ENCODE measurements around the gene PSMG3.
A peak's percentile ranks its signal among the peaks of the same experiment; 100 is the strongest.
"Not testable (repeated sequence)": the region's sequence is repeated elsewhere in the genome, so short reads cannot be mapped to it uniquely, and the experiment has no call there.

PSMG3 gene

DNA sequence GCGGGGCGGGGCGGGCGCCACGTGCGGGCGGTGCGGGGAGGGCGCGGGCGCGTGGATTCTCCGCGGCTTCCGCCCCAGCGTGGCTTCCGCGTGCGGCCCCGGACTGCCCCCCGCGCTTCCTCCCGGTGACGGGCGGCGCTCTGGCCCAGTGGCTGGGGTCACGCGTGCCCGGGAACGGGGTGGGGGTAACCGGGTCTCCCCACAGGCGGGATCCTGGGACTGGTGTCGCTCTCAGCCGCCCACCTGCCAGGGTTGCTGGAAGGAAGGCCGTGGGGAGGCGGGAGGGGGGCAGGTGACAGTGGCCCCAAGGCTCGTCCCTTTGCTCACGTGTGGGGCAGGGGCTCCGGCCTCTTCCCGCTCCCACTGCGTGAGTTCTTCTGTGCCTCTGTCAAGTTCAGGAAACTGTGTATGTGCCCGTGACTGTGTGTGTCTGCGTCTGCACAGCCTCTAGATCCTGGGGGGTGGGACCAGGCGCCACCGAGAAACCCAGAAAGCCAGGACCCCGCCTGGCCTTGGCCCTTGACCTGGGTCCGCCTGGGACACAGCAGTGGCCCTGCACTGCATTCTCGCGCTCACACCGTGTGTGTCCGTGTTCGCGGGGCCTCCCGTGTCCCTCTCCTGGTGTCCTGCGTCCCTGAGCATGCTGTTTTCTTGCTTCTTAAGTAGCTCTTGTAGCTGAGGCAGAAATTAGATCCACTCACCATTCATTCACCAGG, 38.4 kb downstream of the PSMG3 start:
- DNase-seq = peak; percentile 6

- DNase-seq = no peak
These were observed 38.9 kb downstream of the PSMG3 start for GRCh38 chr7:1530946-1531262.

DNA sequence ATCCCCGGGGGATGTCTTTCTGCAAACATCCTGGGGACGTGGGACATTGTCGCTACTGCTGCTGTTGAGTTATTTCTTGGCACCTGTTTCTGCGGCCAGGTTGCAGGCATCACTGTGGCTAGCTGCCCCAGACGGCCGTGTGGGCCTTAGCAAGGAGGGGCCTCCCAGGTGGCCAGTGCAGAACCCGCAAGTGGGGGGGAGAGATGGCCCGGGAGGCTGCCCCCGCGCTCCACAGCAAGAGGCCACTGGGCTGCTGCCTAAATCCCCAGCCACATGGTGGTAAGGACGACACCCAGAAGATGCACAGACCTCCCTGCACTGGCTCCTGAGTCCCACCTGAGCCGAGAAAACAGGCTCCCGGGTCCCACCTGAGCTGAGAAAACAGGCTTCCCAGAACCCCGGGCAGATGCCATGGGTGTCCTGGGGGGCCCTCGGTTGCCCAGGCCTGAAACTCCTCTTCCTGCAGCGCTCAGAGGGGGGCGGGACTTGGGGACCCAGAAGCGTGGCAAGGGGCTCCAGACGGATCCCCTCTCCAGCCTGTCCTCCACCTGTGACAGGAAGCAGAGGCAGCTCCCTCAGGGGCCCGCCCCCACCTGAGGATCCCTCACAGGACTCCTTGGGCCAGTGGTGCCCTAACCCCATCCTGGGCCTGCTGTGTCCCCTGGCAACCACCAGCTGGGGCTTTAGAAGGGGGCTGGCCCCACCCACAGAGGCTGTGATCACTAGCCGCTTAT, 40.3 kb downstream of the PSMG3 start:
- no peak for DNase-seq

- no peak for DNase-seq
These were observed 43.5 kb downstream of the PSMG3 start for GRCh38 chr7:1526271-1526754.

GRCh38 chr7:1525409-1525808, 44.4 kb downstream of the PSMG3 start:
- no peak for DNase-seq

- DNase-seq = no peak
These were observed 46.0 kb downstream of the PSMG3 start for GRCh38 chr7:1523844-1524243.

DNA sequence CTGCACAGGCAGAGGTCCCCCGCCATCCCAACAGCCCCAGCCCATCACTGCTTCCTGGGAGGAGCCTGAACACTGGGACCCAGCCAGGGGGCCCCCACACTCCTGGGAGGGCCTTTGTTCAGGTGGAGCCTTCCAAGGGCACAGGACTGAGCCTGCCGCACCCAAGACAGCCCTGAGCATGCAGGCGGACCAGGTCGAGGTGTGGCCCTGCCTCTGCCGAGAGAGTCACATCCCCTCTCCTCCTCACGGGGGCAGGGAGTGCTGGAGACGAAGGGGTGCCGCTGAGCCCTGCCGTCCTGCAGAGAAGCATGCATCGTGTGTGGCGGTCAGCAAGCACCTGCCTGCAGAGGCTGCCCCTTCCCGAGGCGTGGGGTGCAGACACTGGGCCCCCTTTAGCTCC, 46.6 kb downstream of the PSMG3 start:
- DNase-seq = no peak

DNA sequence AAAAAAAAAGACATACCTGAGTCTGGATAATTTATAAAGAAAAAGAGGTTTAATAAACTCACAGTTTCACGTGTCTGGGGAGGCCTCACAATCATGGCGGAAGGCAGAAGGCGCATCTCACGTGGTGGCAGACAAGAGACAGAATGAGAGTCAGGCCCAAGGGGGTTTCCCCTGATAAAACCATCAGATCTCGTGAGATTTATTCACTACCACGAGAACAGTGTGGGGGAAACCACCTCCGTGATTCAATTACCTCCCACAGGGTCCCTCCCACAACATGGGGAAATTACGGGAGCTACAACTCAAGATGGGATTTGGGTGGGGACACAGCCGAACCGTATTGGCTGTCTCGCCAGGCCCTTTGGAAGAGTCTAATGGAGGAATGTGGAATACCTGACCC, 48.4 kb downstream of the PSMG3 start:
- DNase-seq = no peak

DNA sequence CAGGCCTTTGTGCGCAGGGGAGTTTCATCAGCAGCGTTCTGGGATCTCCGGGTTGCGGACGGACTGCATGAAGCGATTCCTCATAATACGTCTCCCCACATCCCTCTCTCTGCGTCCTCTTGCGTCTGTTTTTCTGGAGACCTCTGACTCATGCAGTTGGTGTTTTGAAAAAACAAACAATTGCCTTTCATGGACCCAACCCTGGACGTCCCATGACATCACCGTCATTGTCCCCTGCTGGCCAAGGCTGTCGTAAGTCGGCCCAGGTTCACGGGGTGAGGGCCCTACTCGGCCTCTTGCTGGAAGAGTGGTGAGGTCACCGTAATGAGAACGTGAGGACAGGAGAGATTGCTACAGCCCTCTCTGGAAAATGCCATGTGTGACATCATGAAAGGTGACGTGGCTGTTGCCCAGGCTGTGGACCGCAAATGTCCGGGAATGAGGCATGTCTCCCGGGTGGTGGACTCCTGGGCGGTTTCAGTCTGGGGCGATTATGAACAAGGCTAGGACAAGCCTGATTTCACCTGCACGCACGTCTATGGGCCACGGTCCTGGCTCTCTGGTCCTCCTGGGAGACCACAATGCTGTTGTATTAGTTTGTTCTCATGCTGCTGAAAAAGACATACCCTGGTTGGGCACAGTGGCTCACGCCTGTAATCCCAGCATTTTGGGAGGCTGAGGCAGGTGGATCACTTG, 49.1 kb downstream of the PSMG3 start:
- no peak for DNase-seq

DNA sequence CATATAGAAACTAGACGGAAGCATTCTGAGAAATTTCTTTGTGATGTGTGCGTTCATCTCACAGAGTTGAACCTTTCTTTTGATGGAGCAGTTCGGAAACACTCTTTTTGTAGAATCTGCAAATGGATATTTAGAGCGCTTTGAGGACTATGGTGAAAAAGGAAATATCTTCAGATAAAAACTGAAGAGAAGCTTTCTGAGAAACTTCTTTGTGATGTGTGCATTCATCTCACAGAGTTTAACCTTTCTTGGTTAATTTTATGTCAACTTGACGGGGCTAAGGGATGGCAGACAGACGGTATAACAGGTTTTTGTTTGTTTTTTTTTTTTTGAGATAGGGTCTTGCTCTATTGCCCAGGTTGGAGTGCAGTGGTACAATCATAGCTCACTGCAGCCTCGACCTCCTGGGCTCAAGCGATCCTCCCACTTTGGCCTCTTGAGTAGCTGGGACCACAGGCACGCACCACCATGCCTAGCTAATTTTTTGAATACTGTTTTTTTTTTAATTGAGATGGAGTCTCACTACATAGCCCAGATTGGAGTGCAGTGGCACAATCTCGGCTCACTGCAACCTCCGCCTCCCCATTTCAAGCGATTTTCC, 50.4 kb downstream of the PSMG3 start:
- DNase-seq = not testable (repeated sequence)
